ENCODE results near the gene AIM2. TPM values are rescaled to one million over a fixed set of nuclear protein-coding genes. Genes with fewer than 3 reads are reported as not detected.

The AIM2 gene
- total RNA-seq, 1 donor from 2014 or later = not detected

GRCh38 chr1:159023723-159024122 is 52.8 kb downstream of the AIM2 start:
- no peak for TF ChIP-seq CTCF (IDR thresholded peaks at IDR 0.05; ENCODE audit: insufficient read depth, low read length, severe bottlenecking)
- DNase-seq (ENCODE audit: low read depth) = no peak
- H3K4me3 ChIP-seq (ENCODE audit: low read depth, low read length) = no peak overlapping the region
- FAIRE-seq = no peak
- H3K36me3 ChIP-seq (ENCODE audit: control insufficient read depth, insufficient read depth, low read length) = peaks cover 2% of the 10 kb centered on the region
- H3K27me3 ChIP-seq (ENCODE audit: control insufficient read depth, insufficient read depth, low read length) = no peaks in the 10 kb centered on the region

- TF ChIP-seq CTCF (IDR thresholded peaks at IDR 0.05; ENCODE audit: insufficient read depth, low read length, severe bottlenecking) = no peak
Measured at GRCh38 chr1:159015440-159015909, 61.1 kb downstream of the AIM2 start.

DNA sequence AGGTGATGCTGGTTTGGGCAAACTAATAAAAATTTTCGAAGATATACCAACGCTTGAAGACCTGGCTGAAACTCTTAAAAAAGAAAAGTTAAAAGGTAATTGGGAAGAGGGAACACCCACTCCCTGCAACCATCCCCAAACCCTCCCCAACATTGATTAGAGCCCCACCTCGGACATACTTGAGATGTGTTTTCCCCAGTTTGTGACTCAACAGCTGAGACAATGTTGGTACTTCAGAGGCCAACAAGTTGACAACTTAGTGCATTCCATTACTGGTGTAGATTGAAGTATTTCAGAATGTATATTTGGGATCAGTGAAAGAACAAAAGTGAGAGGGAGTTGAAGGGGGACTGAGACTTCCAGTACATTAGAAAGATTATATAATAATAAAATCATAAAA is 61.7 kb downstream of the AIM2 start:
- no peak for TF ChIP-seq CTCF (IDR thresholded peaks at IDR 0.05; ENCODE audit: insufficient read depth, low read length, severe bottlenecking)
- H3K4me3 ChIP-seq (ENCODE audit: low read depth, low read length) = no peak overlapping the region
- peak; percentile 42 for DNase-seq (ENCODE audit: low read depth)
- no peak for FAIRE-seq
- no peaks in the 10 kb centered on the region for H3K27me3 ChIP-seq (ENCODE audit: control insufficient read depth, insufficient read depth, low read length)
- peaks cover 18% of the 10 kb centered on the region for H3K36me3 ChIP-seq (ENCODE audit: control insufficient read depth, insufficient read depth, low read length)

More at GRCh38 chr1:159015440-159015909, 61.1 kb downstream of the AIM2 start:
- no peak overlapping the region for H3K4me3 ChIP-seq (ENCODE audit: low read depth, low read length)
- FAIRE-seq (peak; percentile 62), DNase-seq (ENCODE audit: low read depth) (peak; percentile 93)
- H3K36me3 ChIP-seq (ENCODE audit: control insufficient read depth, insufficient read depth, low read length) = peaks cover 19% of the 10 kb centered on the region
- H3K27me3 ChIP-seq (ENCODE audit: control insufficient read depth, insufficient read depth, low read length) = no peaks in the 10 kb centered on the region

DNA sequence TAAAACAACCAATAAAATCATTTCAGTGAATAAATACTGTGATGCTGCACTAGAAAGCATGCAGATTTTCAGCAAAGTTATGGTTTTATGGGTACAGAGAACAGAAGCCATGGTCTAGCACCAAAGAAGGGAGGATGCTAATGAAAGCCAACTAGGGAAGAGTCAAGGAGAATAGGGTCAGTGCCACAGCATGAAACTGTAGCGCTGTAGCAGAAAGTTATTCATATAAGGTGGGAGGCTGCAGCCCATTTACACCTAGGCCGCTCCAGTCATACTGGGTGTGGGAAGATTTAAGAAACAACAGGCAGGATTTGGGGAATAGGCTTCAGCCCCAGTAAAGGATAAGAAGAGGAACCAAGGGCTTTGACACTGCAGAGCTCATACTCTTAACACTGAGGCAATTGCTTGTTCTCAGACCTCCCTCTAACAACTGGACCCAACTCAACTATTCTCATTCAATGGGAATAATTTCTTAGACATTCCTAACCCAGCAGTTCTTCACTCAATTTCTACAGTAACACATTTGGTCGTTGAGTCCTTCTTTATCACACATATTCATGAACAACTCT is 62.5 kb downstream of the AIM2 start:
- H3K27me3 ChIP-seq (ENCODE audit: control insufficient read depth, insufficient read depth, low read length) = no peaks in the 10 kb centered on the region
- no peak overlapping the region for H3K4me3 ChIP-seq (ENCODE audit: low read depth, low read length)
- FAIRE-seq = no peak
- no peak for TF ChIP-seq CTCF (IDR thresholded peaks at IDR 0.05; ENCODE audit: insufficient read depth, low read length, severe bottlenecking)
- peaks cover 18% of the 10 kb centered on the region for H3K36me3 ChIP-seq (ENCODE audit: control insufficient read depth, insufficient read depth, low read length)
- DNase-seq (ENCODE audit: low read depth) = no peak

- FAIRE-seq = no peak
- DNase-seq (ENCODE audit: low read depth) = peak; percentile 50
- TF ChIP-seq CTCF (IDR thresholded peaks at IDR 0.05; ENCODE audit: insufficient read depth, low read length, severe bottlenecking) = no peak
- Histone ChIP-seq H3K27me3 (ENCODE audit: control insufficient read depth, insufficient read depth, low read length) (no peaks in the 10 kb centered on the region), H3K36me3 (ENCODE audit: control insufficient read depth, insufficient read depth, low read length) (peaks cover 16% of the 10 kb centered on the region), H3K4me3 (ENCODE audit: low read depth, low read length) (peak overlapping the region; percentile 64)
Measured at GRCh38 chr1:159012495-159012894, 64.1 kb downstream of the AIM2 start.

Other genes starting within 250 kb of the AIM2 start
- not detected in 2 replicates for gene MNDA, start 245.4 kb downstream of the AIM2 start, total RNA-seq
- not detected in 2 replicates for gene PYHIN1, start 145.2 kb downstream of the AIM2 start, total RNA-seq
- 34.0 and 54.7 TPM in 2 replicates for gene IFI16, start 66.9 kb downstream of the AIM2 start, total RNA-seq
- not detected in 2 replicates for gene CADM3, start 94.8 kb upstream of the AIM2 start, total RNA-seq
- not detected in 2 replicates for gene ACKR1, start 128.1 kb upstream of the AIM2 start, total RNA-seq
- gene FCER1A, start 225.6 kb upstream of the AIM2 start, total RNA-seq = not detected in 2 replicates

Data from bronchial epithelial cell (primary cell).